Astrocyte (in vitro differentiated cells and primary cell): ENCODE results near the gene CHST10.

Experiments used
- CTCF ChIP-seq: IDR thresholded peaks from 2 replicates; pipeline ENCODE4 v1.5.1; 2011; ENCODE audit warnings: low read depth, mild to moderate bottlenecking, inconsistent platforms, low read length, moderate library complexity; ENCODE audit not compliant: insufficient read depth
- EZH2 ChIP-seq: IDR thresholded peaks from 2 replicates; pipeline ENCODE4 v1.6.1; 2012; ENCODE audit warnings: mild to moderate bottlenecking, low read length, inconsistent platforms; ENCODE audit not compliant: insufficient read depth

- TF ChIP-seq CTCF (no peak), EZH2 (no peak)
These were observed 8.0 kb downstream of the CHST10 start for GRCh38 chr2:100409461-100409860.
